Measurements from ENCODE around the gene RBM33.
A peak's percentile ranks its signal among the peaks of the same experiment; 100 is the strongest.

The RBM33 gene

GRCh38 chr7:155624412-155624811 lies 20.0 kb upstream of the RBM33 start:
- no peak for DNase-seq (ENCODE audit: low spot score)

GRCh38 chr7:155625557-155625956 lies 18.9 kb upstream of the RBM33 start:
- no peak for DNase-seq (ENCODE audit: low spot score)

GRCh38 chr7:155629171-155629570 lies 15.3 kb upstream of the RBM33 start:
- DNase-seq (ENCODE audit: low spot score): no peak

- DNase-seq (ENCODE audit: low spot score): no peak
Observed at GRCh38 chr7:155631155-155631554, 13.3 kb upstream of the RBM33 start.

GRCh38 chr7:155635817-155636216 lies 8.6 kb upstream of the RBM33 start:
- DNase-seq (ENCODE audit: low spot score): no peak

- DNase-seq (ENCODE audit: low spot score): no peak
Observed at GRCh38 chr7:155637155-155637554, 7.3 kb upstream of the RBM33 start.

- no peak for DNase-seq (ENCODE audit: low spot score)
Observed at GRCh38 chr7:155638366-155638765, 6.1 kb upstream of the RBM33 start.

- DNase-seq (ENCODE audit: low spot score): no peak
Observed at GRCh38 chr7:155639958-155640520, 4.4 kb upstream of the RBM33 start.

- DNase-seq (ENCODE audit: low spot score): no peak
Observed at GRCh38 chr7:155640629-155641028, 3.8 kb upstream of the RBM33 start.

GRCh38 chr7:155643804-155644177 lies 670 bp upstream of the RBM33 start:
- DNase-seq (ENCODE audit: low spot score): no peak

GRCh38 chr7:155644971-155645509 lies 579 bp downstream of the RBM33 start:
- DNase-seq (ENCODE audit: low spot score): peak; percentile 37

- no peak for DNase-seq (ENCODE audit: low spot score)
Observed at GRCh38 chr7:155645662-155646061, 1.2 kb downstream of the RBM33 start.

GRCh38 chr7:155646669-155647068 lies 2.2 kb downstream of the RBM33 start:
- no peak for DNase-seq (ENCODE audit: low spot score)

GRCh38 chr7:155647302-155647701 lies 2.8 kb downstream of the RBM33 start:
- DNase-seq (ENCODE audit: low spot score): no peak

- no peak for DNase-seq (ENCODE audit: low spot score)
Observed at GRCh38 chr7:155647734-155648133, 3.3 kb downstream of the RBM33 start.

GRCh38 chr7:155648752-155649339 lies 4.4 kb downstream of the RBM33 start:
- no peak for DNase-seq (ENCODE audit: low spot score)

- DNase-seq (ENCODE audit: low spot score): no peak
Observed at GRCh38 chr7:155649588-155649987, 5.1 kb downstream of the RBM33 start.

GRCh38 chr7:155652156-155653114 lies 8.0 kb downstream of the RBM33 start:
- no peak for DNase-seq (ENCODE audit: low spot score)

GRCh38 chr7:155653803-155654202 lies 9.3 kb downstream of the RBM33 start:
- no peak for DNase-seq (ENCODE audit: low spot score)

GRCh38 chr7:155656891-155657290 lies 12.4 kb downstream of the RBM33 start:
- DNase-seq (ENCODE audit: low spot score): no peak

GRCh38 chr7:155660059-155660757 lies 15.7 kb downstream of the RBM33 start:
- no peak for DNase-seq (ENCODE audit: low spot score)

- no peak for DNase-seq (ENCODE audit: low spot score)
Observed at GRCh38 chr7:155660758-155661093, 16.3 kb downstream of the RBM33 start.

Measured in cerebellar cortex (tissue), 1 donor.